ENCODE results near the gene PRSS36.
A peak's percentile ranks its signal among the peaks of the same experiment; 100 is the strongest.
"Not testable (repeated sequence)": the region's sequence is repeated elsewhere in the genome, so short reads cannot be mapped to it uniquely, and the experiment has no call there.

Gene PRSS36

DNA sequence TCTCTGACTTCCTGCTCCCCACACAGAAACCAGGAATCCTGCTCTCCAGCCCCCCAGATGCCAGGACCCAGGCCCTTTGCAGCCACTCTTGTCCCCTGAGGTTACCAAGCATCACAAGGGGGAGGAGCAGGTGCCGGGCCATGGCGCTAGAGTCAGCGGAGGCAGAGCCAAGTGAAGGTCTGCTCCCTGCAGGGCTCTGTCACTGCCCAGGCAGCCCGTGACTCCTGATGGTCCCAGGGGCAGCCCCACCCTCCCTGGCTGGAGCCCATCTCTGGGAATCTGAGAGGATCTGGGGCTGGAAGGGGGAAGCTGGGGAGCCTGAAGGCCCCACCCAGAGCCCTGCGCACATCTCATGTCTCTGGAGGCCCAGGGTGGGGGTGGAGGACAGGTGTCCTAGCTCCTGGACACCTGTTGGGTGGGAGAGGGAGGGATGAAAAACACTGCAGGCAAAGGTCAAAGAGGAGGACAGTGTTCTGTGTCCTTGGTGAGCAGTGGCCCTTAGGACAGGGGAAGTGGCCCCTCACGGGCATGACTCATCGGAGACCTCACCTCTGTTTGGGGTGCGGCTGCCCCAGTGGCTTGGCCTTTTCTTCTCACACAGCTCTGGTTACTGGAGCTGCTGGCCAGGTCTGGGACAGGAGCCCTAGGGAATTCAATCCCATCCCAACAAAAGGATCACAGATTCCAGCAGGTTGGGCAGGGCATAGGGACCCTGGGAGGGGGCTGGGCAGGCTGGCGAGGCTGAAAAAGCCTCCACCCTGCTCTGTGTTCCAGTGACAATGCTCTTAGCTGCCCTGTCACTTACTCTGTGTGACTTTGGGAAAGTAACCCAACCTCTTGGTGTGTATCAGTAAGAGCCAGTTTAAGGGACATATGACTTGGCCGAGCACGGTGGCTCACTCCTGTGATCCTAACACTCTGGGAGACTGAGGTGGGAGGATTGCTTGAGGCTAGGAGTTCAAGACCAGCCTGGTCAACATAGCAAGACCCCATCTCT, at the start of gene PRSS36:
PRSS36 (minus strand) TSS at position 173 of the 997 bp plus-strand sequence; CDS start at position 142, 31 bp downstream.
- no peak for DNase-seq (ENCODE audit: low spot score)

DNA sequence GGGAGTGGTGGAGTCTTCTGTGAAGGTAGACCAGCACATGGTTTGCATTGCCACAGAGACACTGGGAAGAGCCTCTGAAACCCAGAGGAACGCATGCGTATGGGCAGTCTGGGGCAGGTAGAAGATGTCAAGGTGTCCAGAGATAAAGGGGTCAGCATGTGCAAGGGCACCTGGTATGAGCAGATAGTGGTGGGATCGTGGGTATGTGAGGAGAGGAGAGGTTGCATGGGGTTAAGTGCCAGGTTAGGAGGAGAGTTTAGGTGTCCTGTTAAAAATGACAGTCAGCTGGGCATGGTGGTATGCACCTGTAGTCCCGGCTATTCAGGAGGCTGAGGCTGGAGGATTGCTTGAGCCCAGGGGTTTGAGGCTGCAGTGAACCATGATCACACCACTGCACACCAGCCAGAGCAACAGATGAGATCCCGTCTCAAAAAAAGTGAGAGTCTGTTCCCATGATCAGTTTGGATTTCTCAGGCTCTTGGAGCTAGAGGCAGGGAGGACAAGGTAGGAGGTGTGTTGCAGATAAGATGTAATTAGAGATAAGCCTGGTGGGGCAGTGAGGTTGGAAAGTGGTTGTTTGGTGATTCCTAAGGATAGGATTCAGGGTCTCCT, 49.7 kb upstream of the PRSS36 start:
- peak; percentile 41 for DNase-seq (ENCODE audit: low spot score)

DNA sequence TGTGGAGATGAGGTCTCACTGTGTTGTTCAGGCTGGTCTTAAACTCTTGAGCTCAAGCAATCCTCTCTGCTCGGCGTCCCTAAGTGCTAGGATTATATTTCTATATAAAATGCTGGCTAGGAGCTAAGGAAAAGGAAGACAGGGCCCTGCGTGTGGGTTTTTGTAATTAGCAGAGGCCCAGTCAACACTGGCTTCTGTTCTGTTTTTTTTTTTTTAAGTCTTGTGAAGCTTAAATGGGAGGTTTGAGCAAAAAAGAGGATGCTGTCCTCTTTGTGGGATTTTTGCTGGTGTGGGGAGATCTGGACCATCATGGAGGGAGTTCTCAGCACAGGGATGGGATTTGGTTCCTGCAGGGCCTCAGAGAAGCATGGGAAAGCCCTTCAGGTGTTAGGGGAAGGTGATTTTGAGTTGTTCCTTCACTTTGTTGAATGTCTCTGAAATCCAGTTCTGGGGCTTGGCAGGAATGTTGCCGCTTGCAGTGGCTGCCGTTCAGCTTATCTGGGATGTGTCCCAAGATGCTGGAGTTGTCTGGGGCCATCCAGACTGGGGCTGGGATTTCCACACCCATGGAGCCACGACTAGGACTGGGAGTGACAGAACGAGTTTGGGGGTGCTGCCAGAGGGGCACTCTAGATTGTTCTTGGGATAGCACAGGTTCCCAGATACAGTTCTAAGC, 48.5 kb upstream of the PRSS36 start:
- DNase-seq (ENCODE audit: low spot score): peak; percentile 51

DNA sequence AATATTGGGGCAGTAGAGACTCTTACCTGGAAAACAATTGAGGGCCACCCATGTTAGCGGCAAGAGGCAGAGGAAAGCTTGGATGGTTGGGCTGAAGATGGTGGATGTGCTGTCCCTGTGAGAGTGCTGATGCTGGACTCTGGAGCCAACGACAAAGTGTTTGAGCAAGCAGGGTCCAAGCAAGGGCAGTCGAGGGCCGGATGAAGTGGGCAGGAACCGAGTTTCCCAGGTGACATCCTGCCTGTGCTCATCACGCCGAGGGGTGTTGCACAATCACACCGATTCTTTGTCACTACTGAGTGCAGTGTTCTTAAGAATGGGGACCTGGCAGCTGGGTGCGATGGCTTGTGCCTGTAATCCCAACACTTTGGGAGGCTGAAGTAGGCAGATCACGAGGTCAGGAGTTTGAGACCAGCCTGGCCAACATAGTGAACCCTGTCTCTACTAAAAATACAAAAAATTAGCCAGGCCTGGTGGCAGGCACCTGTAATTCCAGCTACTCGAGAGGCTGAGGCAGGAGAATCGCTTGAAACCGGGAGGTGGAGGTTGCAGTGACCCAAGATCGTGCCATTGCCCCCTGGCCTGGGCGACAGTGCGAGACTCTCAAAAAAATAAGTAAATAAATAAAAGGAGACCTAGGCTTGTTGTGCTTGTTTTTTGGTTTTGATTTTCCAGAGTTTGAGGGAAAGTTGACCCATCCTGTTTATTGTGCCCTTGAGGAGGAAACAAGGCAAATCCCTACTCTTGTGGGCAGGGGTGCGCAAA, 46.6 kb upstream of the PRSS36 start:
- DNase-seq (ENCODE audit: low spot score): peak; percentile 40

- not testable (repeated sequence) for DNase-seq (ENCODE audit: low spot score)
Observed at GRCh38 chr16:31195861-31196260, 46.0 kb upstream of the PRSS36 start.

DNA sequence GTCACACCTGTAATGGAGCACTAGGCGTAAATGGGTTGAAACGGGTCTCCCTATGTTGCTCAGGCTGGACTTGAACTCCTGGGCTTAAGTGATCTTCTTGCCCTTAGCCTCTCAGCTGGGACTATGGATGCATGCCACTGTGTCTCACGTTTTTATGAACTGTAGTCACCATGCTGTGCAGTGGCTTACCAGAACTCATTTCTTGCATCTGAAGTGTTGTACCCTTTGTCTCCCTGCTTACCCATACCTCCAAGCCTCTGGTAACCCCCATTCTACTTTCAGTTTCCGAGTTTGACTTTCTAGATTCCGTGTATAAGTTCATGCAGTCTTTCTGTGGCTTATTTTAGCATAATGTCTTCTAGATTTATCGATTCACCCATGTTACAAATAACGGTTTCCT, 45.0 kb upstream of the PRSS36 start:
- peak; percentile 57 for DNase-seq (ENCODE audit: low spot score)

- DNase-seq (ENCODE audit: low spot score): no peak
Observed at GRCh38 chr16:31193874-31194273, 44.0 kb upstream of the PRSS36 start.

DNA sequence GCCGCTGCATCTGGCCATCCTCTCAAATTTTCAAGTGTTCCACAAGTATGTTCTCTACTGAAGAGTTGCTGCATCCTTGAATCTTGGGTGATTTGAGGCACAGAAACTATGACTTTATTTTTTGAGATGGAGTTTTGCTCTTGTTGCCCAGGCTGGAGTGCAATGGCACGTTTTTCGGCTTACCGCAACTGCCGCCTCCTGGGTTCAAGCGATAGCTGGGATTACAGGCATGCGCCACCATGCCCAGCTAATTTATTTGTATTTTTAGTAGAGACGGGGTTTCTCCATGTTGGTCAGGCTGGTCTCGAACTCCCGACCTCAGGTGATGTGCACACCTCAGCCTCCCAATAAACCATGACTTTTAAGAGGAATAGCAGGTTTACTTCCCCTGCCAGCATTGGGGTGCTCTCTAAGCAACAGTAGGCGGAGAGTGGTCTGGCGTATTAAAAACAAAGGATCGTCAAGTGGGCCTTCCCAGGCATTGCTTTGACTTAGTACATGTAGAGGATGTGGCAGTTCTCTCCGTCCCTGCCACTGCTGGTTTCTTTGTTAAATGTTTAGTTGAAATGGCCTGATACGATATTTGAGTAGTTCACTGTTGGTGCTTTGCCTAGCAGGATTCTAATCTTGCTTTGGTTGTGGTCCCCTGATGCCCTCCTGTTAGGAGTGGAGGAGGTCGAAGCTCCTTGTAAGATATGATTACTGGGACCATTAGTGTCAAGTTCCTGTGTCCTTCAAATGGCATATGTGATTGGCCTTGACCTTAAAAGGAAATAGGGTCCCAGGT, 43.2 kb upstream of the PRSS36 start:
- DNase-seq (ENCODE audit: low spot score): peak; percentile 50

DNA sequence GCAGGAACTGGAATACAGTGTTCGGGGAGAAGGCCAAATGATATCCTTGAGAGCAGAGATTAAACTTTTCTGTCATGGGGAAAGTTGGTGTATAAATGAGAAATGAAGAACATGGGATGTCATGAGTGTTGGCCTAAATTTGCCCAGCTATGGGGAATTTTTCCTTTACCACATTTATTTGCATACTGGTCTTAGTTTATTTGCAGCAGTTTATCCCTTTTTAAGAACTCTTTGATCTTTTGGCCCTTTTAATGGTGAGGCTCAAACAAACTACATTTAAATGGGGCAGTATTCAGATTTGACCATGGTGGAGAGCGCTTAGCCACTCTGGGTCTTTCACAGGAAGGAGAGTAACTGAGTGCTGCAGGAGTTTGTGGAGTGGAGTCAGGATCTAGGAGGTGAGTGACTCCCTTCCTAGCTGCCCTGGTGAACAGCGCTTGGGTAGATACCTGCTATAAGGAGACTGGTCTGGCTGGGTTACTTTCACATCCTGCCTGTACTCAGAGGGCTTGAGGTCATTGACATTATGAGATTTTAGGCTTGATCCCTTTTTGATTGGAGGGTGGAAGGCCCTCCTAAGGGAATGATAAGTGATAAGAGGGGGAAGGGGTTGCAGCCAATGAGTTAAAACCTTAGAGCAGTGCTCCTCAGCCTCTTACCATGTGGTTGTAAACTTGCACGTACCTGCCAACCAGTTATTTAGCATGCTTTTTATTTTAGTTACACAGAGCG, 42.0 kb upstream of the PRSS36 start:
- DNase-seq (ENCODE audit: low spot score): peak; percentile 47

- peak; percentile 48 for DNase-seq (ENCODE audit: low spot score)
Observed at GRCh38 chr16:31190818-31191444, 41.1 kb upstream of the PRSS36 start.

DNA sequence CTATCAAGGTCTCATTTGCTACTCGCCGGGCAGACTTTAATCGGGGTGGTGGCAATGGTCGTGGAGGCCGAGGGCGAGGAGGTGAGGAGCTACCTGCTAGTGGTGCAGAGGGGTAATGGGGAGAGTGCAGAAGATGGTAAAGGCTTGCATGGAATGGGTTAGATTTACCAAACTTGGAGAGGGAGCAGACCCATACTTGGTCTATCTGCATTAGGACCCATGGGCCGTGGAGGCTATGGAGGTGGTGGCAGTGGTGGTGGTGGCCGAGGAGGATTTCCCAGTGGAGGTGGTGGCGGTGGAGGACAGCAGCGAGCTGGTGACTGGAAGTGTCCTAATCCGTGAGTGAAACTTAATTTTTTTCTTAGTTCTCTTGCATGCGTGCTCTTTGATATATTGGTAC, 40.2 kb upstream of the PRSS36 start:
- DNase-seq (ENCODE audit: low spot score): no peak

GRCh38 chr16:31189412-31189778, 39.5 kb upstream of the PRSS36 start:
- DNase-seq (ENCODE audit: low spot score): no peak

DNA sequence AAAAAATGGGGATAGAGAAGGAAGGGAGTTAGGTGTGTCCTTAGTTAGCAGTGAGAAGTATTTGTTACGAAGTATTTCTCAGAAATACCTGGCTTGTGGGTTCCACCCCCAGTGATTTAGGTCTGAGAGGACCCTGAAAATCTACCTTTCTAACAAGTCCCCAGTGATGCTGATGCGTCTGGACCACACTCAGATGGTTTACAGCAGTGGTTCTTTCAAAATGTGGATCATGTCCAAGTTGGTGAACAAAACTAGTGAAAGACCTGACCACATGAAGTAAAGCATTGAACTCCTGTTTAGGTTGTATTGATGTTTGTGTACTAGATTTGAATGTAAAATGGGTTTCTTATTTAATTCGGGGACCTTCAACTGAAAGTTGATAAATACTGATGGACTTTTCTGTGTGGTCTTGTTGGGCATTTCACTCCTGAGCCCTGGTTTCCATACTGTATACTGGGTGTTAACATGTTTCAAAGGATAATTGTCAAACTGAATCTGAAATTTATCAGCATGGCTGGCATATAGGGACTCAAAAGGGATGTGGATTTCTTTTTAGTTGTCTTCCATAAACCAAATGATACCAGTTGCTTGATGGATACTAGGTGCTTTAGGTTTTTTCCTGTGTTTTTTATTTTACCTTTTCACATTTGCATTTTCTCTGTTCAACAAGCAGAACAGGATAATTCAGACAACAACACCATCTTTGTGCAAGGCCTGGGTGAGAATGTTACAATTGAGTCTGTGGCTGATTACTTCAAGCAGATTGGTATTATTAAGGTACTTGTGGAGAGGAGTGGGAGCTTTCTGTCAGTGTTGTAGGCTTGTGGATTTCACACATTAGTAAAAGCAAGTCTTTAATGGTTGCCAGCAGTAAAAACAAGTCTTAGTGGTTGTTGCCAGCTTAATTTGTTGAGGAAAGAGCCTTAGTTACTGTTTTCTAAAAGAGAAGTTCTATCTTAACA, 38.9 kb upstream of the PRSS36 start:
- peak; percentile 51 for DNase-seq (ENCODE audit: low spot score)

GRCh38 chr16:31187808-31188189, 37.9 kb upstream of the PRSS36 start:
- peak; percentile 50 for DNase-seq (ENCODE audit: low spot score)

GRCh38 chr16:31186930-31187807, 37.3 kb upstream of the PRSS36 start:
- DNase-seq (ENCODE audit: low spot score): peak; percentile 39

DNA sequence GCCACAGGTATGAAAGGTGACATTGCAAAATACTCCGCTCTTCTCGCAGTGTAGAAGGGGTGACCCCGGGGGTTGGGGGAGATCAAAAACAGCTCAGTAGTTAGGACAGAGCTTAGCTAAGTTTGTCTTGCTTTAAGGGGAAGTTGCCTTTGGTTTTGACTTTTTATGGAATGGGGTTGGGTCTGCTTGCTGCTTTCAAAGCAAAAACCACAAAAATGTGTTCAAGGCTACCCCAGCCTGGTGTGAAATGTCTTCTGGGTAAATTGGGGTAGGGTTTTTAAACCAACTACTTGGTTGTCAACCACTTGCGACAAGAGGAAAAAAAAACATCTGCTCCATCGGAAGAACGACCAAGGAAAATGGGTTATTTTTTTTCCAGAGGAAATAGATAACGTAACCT, 36.3 kb upstream of the PRSS36 start:
- no peak for DNase-seq (ENCODE audit: low spot score)

DNA sequence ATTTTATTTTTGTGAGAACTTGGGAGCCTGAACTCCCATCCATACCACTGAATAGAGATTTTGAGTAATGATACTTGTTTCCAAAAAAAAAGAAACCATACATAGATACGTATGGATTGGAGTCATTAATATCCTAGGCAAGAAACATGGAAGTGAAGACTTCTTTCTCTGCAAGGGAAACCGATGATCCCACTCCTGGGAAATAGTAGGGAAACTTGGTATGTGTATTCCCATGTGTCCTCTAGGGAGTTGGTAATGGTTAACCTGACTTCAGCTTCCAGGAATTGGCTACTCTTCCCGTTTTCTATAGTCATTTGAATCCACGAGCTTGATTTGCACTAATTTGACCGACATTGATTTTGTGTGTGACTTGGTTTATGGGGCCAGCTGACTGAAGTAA, 35.5 kb upstream of the PRSS36 start:
- peak; percentile 16 for DNase-seq (ENCODE audit: low spot score)

GRCh38 chr16:31184888-31185287, 35.0 kb upstream of the PRSS36 start:
- no peak for DNase-seq (ENCODE audit: low spot score)

All from NAMALWA (cell line).